Measurements from ENCODE around the gene CDR2. TPM values are rescaled to one million over a fixed set of nuclear protein-coding genes. Genes with fewer than 3 reads are reported as not detected.

Gene CDR2
- polyA plus RNA-seq, 4 donors = 29.3 to 34.0 (median 32.4) TPM

GRCh38 chr16:22325598-22326368 is 48.6 kb downstream of the CDR2 start:
- DNase-seq (ENCODE audit: low read depth in 4 of 4, low spot score in 3 of 4) = no peak

GRCh38 chr16:22324787-22325597 is 49.4 kb downstream of the CDR2 start:
- no peak for DNase-seq (ENCODE audit: low read depth in 4 of 4, low spot score in 3 of 4)

GRCh38 chr16:22323959-22324786 is 50.2 kb downstream of the CDR2 start:
- no peak for DNase-seq (ENCODE audit: low read depth in 4 of 4, low spot score in 3 of 4)

DNA sequence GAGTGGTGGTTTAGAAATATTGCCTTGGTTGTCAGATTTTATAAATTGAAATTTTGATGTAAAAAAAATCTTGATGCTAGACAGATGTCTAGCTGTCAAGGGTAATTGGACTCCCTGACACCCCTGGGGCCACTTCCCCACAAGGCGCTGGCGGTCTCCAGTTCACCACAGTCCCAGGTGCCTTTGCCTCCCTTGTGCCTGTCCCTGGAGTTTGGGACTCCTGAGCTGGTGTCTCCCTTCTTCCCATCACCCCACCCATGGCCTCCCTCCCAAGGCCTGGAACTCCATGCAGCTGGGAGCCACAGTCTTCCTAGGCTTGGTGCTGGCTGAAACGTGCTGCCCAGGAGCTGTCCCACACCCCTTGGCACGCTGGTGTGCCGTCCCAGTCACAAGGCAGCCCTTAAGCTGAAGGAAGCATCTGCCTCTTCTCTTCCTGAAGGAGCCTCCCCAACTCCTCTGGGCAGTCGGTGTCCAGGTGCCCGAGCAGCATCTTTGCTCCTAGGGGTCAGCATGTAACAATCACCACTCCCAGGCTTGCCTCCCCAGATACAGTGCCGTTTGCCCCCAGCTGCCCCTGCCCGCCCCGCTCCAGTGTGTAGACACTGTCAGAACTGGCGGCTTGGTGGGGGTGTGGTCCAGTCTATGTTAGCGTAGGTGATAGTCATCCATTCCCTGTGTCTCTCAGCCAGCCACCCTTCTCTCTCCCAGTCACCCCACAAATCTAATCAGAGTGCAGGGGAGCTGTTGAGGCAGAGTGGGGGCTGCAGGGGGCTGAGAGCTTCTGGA is 51.1 kb downstream of the CDR2 start:
- no peak for DNase-seq (ENCODE audit: low read depth in 4 of 4, low spot score in 3 of 4)

DNA sequence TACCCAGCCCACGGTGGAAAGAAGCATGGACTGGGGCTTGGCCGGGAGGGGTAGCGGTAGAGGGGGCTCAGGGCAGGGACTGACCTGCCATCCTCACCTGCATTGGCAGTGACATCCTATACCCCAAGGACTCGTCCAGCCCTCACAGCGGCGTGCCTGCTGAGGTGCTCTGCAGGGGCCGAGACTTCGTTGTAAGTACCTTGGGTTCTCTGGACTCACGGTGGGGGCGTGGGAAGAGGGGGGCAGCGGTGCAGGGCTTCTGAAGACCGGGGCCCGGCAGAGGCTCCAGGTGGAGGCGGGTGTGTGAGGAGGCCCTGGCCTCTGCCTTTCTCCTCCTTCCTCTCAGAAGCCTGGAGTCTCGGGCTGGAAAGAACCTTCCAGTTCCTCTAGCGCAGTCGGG is 51.7 kb downstream of the CDR2 start:
- no peak for DNase-seq (ENCODE audit: low read depth in 4 of 4, low spot score in 3 of 4)

GRCh38 chr16:22322021-22322471 is 52.4 kb downstream of the CDR2 start:
- DNase-seq (ENCODE audit: low read depth in 4 of 4, low spot score in 3 of 4) = no peak

DNA sequence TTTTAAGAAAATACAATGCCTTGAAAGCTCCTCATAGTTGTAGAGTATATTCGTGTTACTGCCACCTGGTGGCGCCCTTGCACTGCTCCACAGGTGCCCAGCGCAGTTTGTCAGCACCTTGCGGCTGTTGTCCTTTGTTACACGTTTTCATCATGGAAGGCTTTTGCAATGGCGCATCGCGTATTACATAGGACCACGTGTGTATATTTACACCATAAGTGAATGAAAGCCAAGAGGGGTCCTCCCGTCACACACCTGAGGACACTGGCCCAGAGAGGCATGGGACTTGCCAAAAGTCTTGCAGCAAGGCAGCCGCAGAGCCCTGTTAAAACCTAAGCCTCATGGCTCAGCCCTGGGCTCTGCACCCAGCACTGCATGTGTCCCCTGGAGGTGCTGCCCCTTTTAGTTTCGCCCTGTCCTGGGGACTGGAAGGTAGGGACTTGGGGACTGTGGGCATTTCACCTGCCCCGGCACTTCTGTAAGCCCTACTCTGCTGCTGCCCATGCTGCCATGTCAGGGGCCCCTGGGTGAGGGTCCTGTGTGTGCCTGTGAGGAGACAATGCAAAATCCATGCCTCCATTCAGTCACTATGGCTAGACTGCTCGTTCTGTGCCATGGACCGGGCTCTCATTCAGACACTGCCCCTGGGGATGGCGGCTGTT is 52.9 kb downstream of the CDR2 start:
- peak; percentile 33 to 47 (median 41) for DNase-seq (ENCODE audit: low read depth in 4 of 4, low spot score in 3 of 4)

- no peak for DNase-seq (ENCODE audit: low read depth in 4 of 4, low spot score in 3 of 4)
These were observed 53.7 kb downstream of the CDR2 start for GRCh38 chr16:22320572-22321339.

GRCh38 chr16:22318690-22319358 is 55.6 kb downstream of the CDR2 start:
- DNase-seq (ENCODE audit: low read depth in 4 of 4, low spot score in 3 of 4) = no peak

- DNase-seq (ENCODE audit: low read depth in 4 of 4, low spot score in 3 of 4) = no peak
These were observed 56.8 kb downstream of the CDR2 start for GRCh38 chr16:22317625-22318024.

DNA sequence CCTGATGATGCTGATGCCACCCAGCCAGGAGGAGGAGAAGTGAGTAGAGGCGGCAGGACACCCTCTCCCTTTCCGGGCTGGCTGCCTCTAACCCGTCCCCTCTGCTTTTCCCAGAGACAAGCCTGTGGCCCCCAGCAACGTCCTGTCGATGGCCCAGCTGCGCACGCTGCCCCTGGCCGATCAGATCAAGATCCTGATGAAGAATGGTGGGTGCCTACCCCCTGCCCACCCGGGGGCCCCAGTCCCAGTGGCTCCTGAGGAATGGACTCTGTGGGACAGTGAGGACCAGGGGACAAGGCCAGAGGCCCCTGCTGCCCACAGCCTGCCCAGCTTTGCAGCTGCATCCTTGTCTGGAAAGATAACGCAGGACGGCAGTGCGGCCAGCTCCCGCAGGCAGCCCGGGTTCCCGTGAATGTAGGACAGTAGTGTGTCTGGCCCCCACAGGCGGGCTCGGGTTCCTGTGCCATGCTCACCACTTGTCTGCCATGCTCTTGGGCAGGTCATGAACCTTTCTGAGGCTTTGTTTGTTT is 57.4 kb downstream of the CDR2 start:
- DNase-seq (ENCODE audit: low read depth in 4 of 4, low spot score in 3 of 4) = no peak

DNA sequence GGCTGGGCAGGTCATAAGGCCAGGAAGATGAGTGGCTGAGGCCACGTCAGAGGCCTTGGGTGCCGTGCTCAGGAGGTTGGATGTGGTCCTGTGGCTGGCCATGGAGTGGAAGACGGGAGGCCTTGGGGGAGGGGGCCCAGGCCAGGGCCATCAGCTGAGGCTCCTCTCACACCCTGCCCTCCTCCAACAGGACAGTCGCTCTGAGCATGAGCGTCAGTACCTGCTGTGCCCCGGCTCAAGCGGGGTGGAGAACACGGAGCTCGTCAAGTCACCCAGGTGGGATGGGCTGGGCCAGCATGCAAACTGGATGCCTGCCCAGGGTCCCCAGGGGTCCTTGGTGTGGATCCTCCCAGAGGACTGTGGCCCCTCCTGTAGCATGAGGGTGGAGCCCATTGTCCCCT is 58.0 kb downstream of the CDR2 start:
- DNase-seq (ENCODE audit: low read depth in 4 of 4, low spot score in 3 of 4) = no peak

DNA sequence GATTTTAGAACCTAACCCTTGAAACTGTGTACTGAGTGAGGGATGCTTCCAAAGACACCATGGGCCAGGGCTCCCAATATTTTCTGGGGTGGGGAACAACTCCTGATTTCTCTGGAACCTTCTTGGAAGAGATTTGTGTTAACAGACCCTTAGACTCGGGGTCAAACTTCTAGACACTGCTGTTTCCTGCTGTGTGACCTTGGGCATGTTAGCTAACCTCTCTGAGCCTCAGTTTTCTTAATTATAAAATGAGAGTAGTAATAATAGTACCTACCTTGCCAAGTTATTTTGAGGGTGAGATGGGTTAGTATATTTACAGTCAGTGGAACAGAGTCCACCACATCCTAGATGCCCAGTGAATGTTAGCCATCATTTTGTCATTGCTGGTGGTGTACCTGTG is 58.4 kb downstream of the CDR2 start:
- DNase-seq (ENCODE audit: low read depth in 4 of 4, low spot score in 3 of 4) = no peak

DNA sequence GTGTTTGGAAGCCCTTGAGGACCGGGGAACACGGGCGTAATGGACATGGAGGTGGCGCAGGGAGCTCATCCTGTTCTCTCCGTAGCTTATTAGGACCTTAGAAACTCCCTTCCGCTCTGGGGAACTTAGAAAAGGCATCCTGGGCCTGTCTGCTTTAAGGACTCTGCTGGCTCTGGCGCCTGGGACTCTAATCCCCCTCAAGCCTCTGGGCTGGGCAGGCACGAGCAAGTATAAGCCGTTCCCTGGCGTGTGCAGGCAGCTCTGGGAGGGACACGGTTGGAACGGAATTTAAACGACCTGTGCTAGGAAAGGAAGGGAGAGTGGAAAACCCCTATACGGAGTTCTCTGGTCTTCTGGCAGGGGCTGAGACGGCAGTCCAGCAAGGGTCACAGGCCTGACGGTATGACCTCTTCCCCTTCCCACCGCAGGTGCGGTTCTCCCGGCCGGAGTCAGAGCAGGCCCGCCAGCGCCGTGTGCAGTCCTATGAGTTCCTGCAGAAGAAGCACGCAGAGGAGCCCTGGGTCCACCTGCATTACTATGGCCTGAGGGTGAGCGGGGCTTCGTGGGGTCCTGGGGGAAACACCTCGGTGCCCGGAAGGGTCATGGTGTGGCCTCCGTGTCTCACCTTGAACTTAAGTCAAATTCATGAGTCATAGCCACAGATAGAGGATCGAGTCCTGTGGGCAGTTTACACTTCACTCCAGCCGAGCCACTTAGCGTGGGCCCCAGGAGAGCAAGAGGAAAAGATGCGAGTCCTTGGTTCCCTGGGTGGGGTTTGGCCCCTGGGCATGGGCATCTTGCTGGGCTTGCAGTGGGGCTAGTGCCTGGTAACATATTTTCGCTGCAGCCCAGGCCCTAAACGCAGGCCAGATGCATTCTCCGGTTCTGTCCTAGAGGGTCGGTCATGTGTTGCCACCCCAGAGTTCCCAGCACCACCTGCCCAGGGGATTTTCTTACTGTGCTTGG is 59.5 kb downstream of the CDR2 start:
- DNase-seq (ENCODE audit: low read depth in 4 of 4, low spot score in 3 of 4) = no peak

DNA sequence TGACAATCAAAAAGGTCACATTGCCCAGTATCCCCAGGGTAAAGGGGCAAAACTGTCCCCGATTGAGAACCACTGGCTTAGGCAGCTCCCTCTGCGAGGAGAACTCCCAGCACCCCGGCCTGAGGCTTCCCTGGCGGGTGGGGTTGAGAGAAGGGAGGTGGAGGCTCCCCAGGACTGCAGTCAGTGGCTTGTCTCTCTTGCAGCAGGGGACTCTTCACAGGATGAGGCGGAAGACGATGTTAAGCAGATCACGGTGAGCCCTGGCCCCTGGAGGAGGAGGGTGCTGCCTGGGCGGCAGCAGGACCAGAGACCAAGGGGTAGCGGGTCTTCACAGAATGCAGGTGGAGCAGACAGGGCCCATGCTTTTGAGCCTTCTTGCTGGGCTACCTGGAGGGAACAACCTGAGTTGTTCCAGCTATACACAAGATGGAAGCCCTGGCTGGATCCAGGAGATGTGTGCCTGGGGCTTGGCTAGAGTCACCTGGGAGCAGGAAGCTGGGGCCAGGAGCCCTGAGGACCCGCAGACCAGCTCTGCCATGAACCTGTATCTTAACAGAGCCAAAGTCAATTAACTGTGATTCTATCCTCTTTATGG is 60.4 kb downstream of the CDR2 start:
- no peak for DNase-seq (ENCODE audit: low read depth in 4 of 4, low spot score in 3 of 4)

DNA sequence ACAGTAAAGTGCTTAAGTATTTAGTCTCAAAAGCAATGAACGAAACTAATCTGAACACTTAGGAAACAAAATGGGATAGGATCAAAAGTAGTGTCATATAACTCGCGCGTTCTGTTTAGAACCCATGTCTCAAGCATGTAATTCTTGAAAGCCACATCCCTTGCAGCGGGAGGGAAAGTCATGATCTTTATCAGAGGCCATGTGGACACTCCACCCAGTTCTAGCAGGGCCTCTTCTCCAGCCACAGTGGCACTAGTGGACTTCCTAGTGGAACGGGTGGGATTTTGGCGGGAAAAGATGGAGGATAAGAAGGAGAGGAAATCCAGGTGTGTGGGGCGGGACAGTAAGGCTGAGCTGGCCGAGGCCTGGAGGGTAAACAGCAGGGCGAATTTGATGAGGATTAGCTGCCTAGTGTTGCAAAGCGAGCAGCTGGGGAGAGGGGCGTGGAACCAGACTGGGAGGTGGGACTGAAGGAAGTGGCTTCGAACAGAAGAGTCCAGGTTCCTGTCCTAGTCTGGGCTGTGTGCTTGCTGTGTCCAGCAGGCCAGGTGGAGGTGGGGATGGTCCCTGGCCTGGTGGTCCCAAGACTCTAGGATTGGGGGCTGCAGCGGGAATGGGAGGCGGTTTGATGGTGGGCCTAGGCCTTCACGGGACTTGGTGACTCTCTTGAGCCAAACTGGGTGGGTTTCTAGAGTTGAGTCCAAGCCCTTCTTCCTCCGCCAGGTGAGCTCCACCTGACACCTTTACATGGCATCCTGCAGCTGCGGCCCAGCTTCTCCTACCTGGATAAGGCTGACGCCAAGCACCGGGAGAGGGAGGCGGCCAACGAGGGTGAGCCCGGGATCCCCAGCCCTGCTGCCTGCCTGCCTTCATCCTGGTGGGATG is 61.3 kb downstream of the CDR2 start:
- DNase-seq (ENCODE audit: low read depth in 4 of 4, low spot score in 3 of 4) = no peak

Measured in right renal pelvis (tissue), 4 donors.